ENCODE results near the gene LMOD2.
A peak's percentile ranks its signal among the peaks of the same experiment; 100 is the strongest.

The LMOD2 gene

GRCh38 chr7:123660514-123661354 lies 5.1 kb downstream of the LMOD2 start:
- Histone ChIP-seq H3K4ac (ENCODE audit: low read depth, low read length) (no peak overlapping the region), H2BK120ac (ENCODE audit: low read depth, low read length) (no peak overlapping the region), H3K4me2 (ENCODE audit: low read length) (no peak overlapping the region), H3K4me1 (ENCODE audit: control insufficient read depth, low read depth, low read length) (no peaks in the 10 kb centered on the region), H4K5ac (ENCODE audit: low read length) (no peak overlapping the region), H3K27ac (ENCODE audit: low read depth, low read length) (no peak overlapping the region), H3K23ac (ENCODE audit: low read length) (no peak overlapping the region), H3K9ac (ENCODE audit: low read length) (no peak overlapping the region), H3K79me2 (ENCODE audit: control insufficient read depth, insufficient read depth, low read length) (no peaks in the 10 kb centered on the region), H2BK5ac (ENCODE audit: low read length) (no peak overlapping the region), H3K79me1 (ENCODE audit: low read length) (no peaks in the 10 kb centered on the region), H3K4me3 (ENCODE audit: low read length) (no peak overlapping the region), H2AK5ac (ENCODE audit: low read length) (no peak overlapping the region), H3K27me3 (ENCODE audit: insufficient read depth, low read length, poor library complexity) (no peaks in the 10 kb centered on the region), H3K56ac (ENCODE audit: low read length) (no peak overlapping the region), H3K18ac (ENCODE audit: low read length) (no peak overlapping the region), H3K36me3 (ENCODE audit: control insufficient read depth, insufficient read depth, low read length) (no peaks in the 10 kb centered on the region), H2BK15ac (replicated peaks; ENCODE audit: low read depth) (no peak overlapping the region), H4K8ac (ENCODE audit: low read depth, low read length) (no peak overlapping the region)
- WGBS (ENCODE audit: extremely low coverage, insufficient coverage, low lambda C conversion rate) = no CpG with 5 or more reads among the region's 8 CpGs
- peak; percentile 35 for DNase-seq

- Histone ChIP-seq H3K9ac (ENCODE audit: low read length) (no peak overlapping the region), H3K18ac (ENCODE audit: low read length) (no peak overlapping the region), H3K27me3 (ENCODE audit: insufficient read depth, low read length, poor library complexity) (no peaks in the 10 kb centered on the region), H3K23ac (ENCODE audit: low read length) (no peak overlapping the region), H2BK5ac (ENCODE audit: low read length) (no peak overlapping the region), H3K4ac (ENCODE audit: low read depth, low read length) (no peak overlapping the region), H4K8ac (ENCODE audit: low read depth, low read length) (no peak overlapping the region), H3K36me3 (ENCODE audit: control insufficient read depth, insufficient read depth, low read length) (no peaks in the 10 kb centered on the region), H2AK5ac (ENCODE audit: low read length) (no peak overlapping the region), H3K79me2 (ENCODE audit: control insufficient read depth, insufficient read depth, low read length) (no peaks in the 10 kb centered on the region), H2BK120ac (ENCODE audit: low read depth, low read length) (no peak overlapping the region), H4K5ac (ENCODE audit: low read length) (no peak overlapping the region), H3K4me3 (ENCODE audit: low read length) (no peak overlapping the region), H3K79me1 (ENCODE audit: low read length) (no peaks in the 10 kb centered on the region), H3K27ac (ENCODE audit: low read depth, low read length) (no peak overlapping the region), H2BK15ac (replicated peaks; ENCODE audit: low read depth) (no peak overlapping the region), H3K56ac (ENCODE audit: low read length) (no peak overlapping the region), H3K4me1 (ENCODE audit: control insufficient read depth, low read depth, low read length) (no peaks in the 10 kb centered on the region), H3K4me2 (ENCODE audit: low read length) (no peak overlapping the region)
- WGBS (ENCODE audit: extremely low coverage, insufficient coverage, low lambda C conversion rate) = no CpG with 5 or more reads among the region's 1 CpG
- DNase-seq = no peak
These were observed 6.1 kb downstream of the LMOD2 start for GRCh38 chr7:123661765-123662164.

GRCh38 chr7:123662293-123662692 lies 6.6 kb downstream of the LMOD2 start:
- H3K18ac ChIP-seq (ENCODE audit: low read length) = no peak overlapping the region
- no peak overlapping the region for H3K23ac ChIP-seq (ENCODE audit: low read length)
- H3K79me2 ChIP-seq (ENCODE audit: control insufficient read depth, insufficient read depth, low read length) = no peaks in the 10 kb centered on the region
- H2AK5ac ChIP-seq (ENCODE audit: low read length) = no peak overlapping the region
- no peaks in the 10 kb centered on the region for H3K27me3 ChIP-seq (ENCODE audit: insufficient read depth, low read length, poor library complexity)
- no peak overlapping the region for H2BK15ac ChIP-seq (replicated peaks; ENCODE audit: low read depth)
- no peaks in the 10 kb centered on the region for H3K79me1 ChIP-seq (ENCODE audit: low read length)
- H3K4ac ChIP-seq (ENCODE audit: low read depth, low read length) = no peak overlapping the region
- DNase-seq = no peak
- H3K4me2 ChIP-seq (ENCODE audit: low read length) = no peak overlapping the region
- no peak overlapping the region for H2BK120ac ChIP-seq (ENCODE audit: low read depth, low read length)
- no peak overlapping the region for H2BK5ac ChIP-seq (ENCODE audit: low read length)
- no CpG with 5 or more reads among the region's 15 CpGs for WGBS (ENCODE audit: extremely low coverage, insufficient coverage, low lambda C conversion rate)
- no peak overlapping the region for H3K56ac ChIP-seq (ENCODE audit: low read length)
- H3K4me3 ChIP-seq (ENCODE audit: low read length) = no peak overlapping the region
- H3K4me1 ChIP-seq (ENCODE audit: control insufficient read depth, low read depth, low read length) = no peaks in the 10 kb centered on the region
- no peak overlapping the region for H3K27ac ChIP-seq (ENCODE audit: low read depth, low read length)
- H3K9ac ChIP-seq (ENCODE audit: low read length) = no peak overlapping the region
- no peak overlapping the region for H4K5ac ChIP-seq (ENCODE audit: low read length)
- no peaks in the 10 kb centered on the region for H3K36me3 ChIP-seq (ENCODE audit: control insufficient read depth, insufficient read depth, low read length)
- H4K8ac ChIP-seq (ENCODE audit: low read depth, low read length) = no peak overlapping the region

GRCh38 chr7:123662755-123663154 lies 7.1 kb downstream of the LMOD2 start:
- Histone ChIP-seq H3K23ac (ENCODE audit: low read length) (no peak overlapping the region), H2BK15ac (replicated peaks; ENCODE audit: low read depth) (no peak overlapping the region), H3K18ac (ENCODE audit: low read length) (no peak overlapping the region), H2BK120ac (ENCODE audit: low read depth, low read length) (no peak overlapping the region), H3K27ac (ENCODE audit: low read depth, low read length) (no peak overlapping the region), H3K56ac (ENCODE audit: low read length) (no peak overlapping the region), H3K9ac (ENCODE audit: low read length) (no peak overlapping the region), H2BK5ac (ENCODE audit: low read length) (no peak overlapping the region), H3K27me3 (ENCODE audit: insufficient read depth, low read length, poor library complexity) (no peaks in the 10 kb centered on the region), H3K36me3 (ENCODE audit: control insufficient read depth, insufficient read depth, low read length) (no peaks in the 10 kb centered on the region), H3K4me3 (ENCODE audit: low read length) (no peak overlapping the region), H3K4me2 (ENCODE audit: low read length) (no peak overlapping the region), H2AK5ac (ENCODE audit: low read length) (no peak overlapping the region), H4K8ac (ENCODE audit: low read depth, low read length) (no peak overlapping the region), H3K79me2 (ENCODE audit: control insufficient read depth, insufficient read depth, low read length) (no peaks in the 10 kb centered on the region), H3K79me1 (ENCODE audit: low read length) (no peaks in the 10 kb centered on the region), H3K4ac (ENCODE audit: low read depth, low read length) (no peak overlapping the region), H3K4me1 (ENCODE audit: control insufficient read depth, low read depth, low read length) (no peaks in the 10 kb centered on the region), H4K5ac (ENCODE audit: low read length) (no peak overlapping the region)
- DNase-seq = no peak
- WGBS (ENCODE audit: extremely low coverage, insufficient coverage, low lambda C conversion rate) = no CpG with 5 or more reads among the region's 3 CpGs

DNA sequence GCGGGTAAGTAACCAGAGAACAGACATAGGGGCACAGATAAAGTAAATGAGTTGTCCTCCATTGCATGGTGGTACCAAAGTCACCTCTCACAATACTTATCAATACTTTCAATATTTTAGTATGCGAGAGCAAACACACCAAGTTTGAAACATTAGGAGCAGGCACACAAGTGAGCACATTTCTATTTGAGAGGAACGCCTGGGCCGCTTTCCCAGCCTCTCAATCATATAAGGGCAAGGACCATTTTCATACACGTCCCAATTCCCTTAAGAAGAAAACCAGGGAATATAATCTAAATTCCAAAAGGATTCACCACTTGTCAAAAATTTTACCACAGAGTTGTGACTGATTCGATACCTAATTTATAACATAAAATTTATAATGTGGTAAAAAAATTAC lies 7.5 kb downstream of the LMOD2 start:
- Histone ChIP-seq H4K5ac (ENCODE audit: low read length) (no peak overlapping the region), H3K18ac (ENCODE audit: low read length) (no peak overlapping the region), H3K56ac (ENCODE audit: low read length) (no peak overlapping the region), H3K23ac (ENCODE audit: low read length) (no peak overlapping the region), H3K79me1 (ENCODE audit: low read length) (no peaks in the 10 kb centered on the region), H3K4me3 (ENCODE audit: low read length) (no peak overlapping the region), H2AK5ac (ENCODE audit: low read length) (no peak overlapping the region), H3K27me3 (ENCODE audit: insufficient read depth, low read length, poor library complexity) (no peaks in the 10 kb centered on the region), H3K4ac (ENCODE audit: low read depth, low read length) (no peak overlapping the region), H3K79me2 (ENCODE audit: control insufficient read depth, insufficient read depth, low read length) (no peaks in the 10 kb centered on the region), H3K4me1 (ENCODE audit: control insufficient read depth, low read depth, low read length) (no peaks in the 10 kb centered on the region), H3K36me3 (ENCODE audit: control insufficient read depth, insufficient read depth, low read length) (no peaks in the 10 kb centered on the region), H3K9ac (ENCODE audit: low read length) (no peak overlapping the region), H4K8ac (ENCODE audit: low read depth, low read length) (no peak overlapping the region), H3K4me2 (ENCODE audit: low read length) (no peak overlapping the region), H2BK15ac (replicated peaks; ENCODE audit: low read depth) (no peak overlapping the region), H2BK120ac (ENCODE audit: low read depth, low read length) (no peak overlapping the region), H3K27ac (ENCODE audit: low read depth, low read length) (no peak overlapping the region), H2BK5ac (ENCODE audit: low read length) (no peak overlapping the region)
- no peak for DNase-seq
- no CpG with 5 or more reads among the region's 6 CpGs for WGBS (ENCODE audit: extremely low coverage, insufficient coverage, low lambda C conversion rate)

GRCh38 chr7:123665157-123665556 lies 9.5 kb downstream of the LMOD2 start:
- no peak overlapping the region for H3K18ac ChIP-seq (ENCODE audit: low read length)
- H3K79me2 ChIP-seq (ENCODE audit: control insufficient read depth, insufficient read depth, low read length) = no peaks in the 10 kb centered on the region
- H3K36me3 ChIP-seq (ENCODE audit: control insufficient read depth, insufficient read depth, low read length) = no peaks in the 10 kb centered on the region
- H3K79me1 ChIP-seq (ENCODE audit: low read length) = no peaks in the 10 kb centered on the region
- no peak overlapping the region for H2AK5ac ChIP-seq (ENCODE audit: low read length)
- WGBS (ENCODE audit: extremely low coverage, insufficient coverage, low lambda C conversion rate) = no CpG with 5 or more reads among the region's 2 CpGs
- no peak overlapping the region for H3K4me2 ChIP-seq (ENCODE audit: low read length)
- DNase-seq = no peak
- H3K27ac ChIP-seq (ENCODE audit: low read depth, low read length) = no peak overlapping the region
- H4K8ac ChIP-seq (ENCODE audit: low read depth, low read length) = no peak overlapping the region
- no peak overlapping the region for H2BK15ac ChIP-seq (replicated peaks; ENCODE audit: low read depth)
- no peaks in the 10 kb centered on the region for H3K27me3 ChIP-seq (ENCODE audit: insufficient read depth, low read length, poor library complexity)
- no peaks in the 10 kb centered on the region for H3K4me1 ChIP-seq (ENCODE audit: control insufficient read depth, low read depth, low read length)
- H2BK5ac ChIP-seq (ENCODE audit: low read length) = no peak overlapping the region
- H3K9ac ChIP-seq (ENCODE audit: low read length) = no peak overlapping the region
- H2BK120ac ChIP-seq (ENCODE audit: low read depth, low read length) = no peak overlapping the region
- H4K5ac ChIP-seq (ENCODE audit: low read length) = no peak overlapping the region
- H3K23ac ChIP-seq (ENCODE audit: low read length) = no peak overlapping the region
- no peak overlapping the region for H3K4ac ChIP-seq (ENCODE audit: low read depth, low read length)
- no peak overlapping the region for H3K56ac ChIP-seq (ENCODE audit: low read length)
- H3K4me3 ChIP-seq (ENCODE audit: low read length) = no peak overlapping the region
